ENCODE results near the gene CRISP1. TPM values are rescaled to one million over a fixed set of nuclear protein-coding genes. Genes with fewer than 3 reads are reported as not detected.

CRISP1 gene
- total and polyA plus RNA-seq, 2 of the 13 experiments (the other 11 are each of a cell fraction or from before 2014, with no cell fraction given): not detected

DNA sequence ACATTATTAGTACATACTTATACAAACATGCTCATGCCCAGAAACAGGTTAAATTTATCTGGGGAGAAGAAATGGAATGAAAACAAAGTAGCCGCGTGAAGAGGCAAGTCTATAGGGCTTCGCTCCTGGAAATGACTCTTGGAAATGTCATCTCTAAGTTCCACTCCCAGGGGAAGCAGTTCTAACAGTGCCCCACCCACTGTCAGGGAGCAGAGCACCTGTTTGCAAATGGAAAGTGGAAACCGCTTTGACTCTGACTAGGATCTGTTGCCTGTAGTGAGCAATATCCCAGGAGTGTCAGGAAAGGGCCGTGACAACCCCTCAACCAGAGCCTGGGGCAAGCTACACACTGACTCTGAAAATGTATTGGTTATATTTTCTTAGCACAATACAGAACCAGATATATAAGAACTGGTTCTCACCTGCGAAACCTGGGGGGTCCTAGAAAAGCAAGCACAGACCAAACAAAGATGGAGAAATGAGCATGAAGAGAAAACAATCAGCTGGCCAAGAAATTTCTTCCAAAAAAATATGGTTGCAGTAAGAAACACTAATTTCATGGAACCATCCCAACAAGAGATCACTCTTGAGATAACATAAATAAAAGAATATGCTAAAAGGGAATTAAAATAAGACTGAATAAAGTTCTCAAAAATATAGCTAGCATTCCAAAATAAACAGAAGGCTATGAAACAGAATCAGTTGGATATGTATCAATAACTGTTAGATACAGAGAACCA lies 47.5 kb upstream of the CRISP1 start (continued):
- TF ChIP-seq, protein P1, sequence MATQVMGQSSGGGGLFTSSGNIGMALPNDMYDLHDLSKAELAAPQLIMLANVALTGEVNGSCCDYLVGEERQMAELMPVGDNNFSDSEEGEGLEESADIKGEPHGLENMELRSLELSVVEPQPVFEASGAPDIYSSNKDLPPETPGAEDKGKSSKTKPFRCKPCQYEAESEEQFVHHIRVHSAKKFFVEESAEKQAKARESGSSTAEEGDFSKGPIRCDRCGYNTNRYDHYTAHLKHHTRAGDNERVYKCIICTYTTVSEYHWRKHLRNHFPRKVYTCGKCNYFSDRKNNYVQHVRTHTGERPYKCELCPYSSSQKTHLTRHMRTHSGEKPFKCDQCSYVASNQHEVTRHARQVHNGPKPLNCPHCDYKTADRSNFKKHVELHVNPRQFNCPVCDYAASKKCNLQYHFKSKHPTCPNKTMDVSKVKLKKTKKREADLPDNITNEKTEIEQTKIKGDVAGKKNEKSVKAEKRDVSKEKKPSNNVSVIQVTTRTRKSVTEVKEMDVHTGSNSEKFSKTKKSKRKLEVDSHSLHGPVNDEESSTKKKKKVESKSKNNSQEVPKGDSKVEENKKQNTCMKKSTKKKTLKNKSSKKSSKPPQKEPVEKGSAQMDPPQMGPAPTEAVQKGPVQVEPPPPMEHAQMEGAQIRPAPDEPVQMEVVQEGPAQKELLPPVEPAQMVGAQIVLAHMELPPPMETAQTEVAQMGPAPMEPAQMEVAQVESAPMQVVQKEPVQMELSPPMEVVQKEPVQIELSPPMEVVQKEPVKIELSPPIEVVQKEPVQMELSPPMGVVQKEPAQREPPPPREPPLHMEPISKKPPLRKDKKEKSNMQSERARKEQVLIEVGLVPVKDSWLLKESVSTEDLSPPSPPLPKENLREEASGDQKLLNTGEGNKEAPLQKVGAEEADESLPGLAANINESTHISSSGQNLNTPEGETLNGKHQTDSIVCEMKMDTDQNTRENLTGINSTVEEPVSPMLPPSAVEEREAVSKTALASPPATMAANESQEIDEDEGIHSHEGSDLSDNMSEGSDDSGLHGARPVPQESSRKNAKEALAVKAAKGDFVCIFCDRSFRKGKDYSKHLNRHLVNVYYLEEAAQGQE (IDR thresholded peaks at IDR 0.05; ENCODE audit: borderline replicate concordance in 1 of 2, low read depth in 1 of 2, low read length in 2 of 2): no peak
- TF ChIP-seq POLR2AphosphoS5 (IDR thresholded peaks at IDR 0.05; ENCODE audit: low read depth, low read length): no peak
- no peak for TF ChIP-seq ZNF234 (CRISPR knock-in tag; conservative IDR thresholded peaks at IDR 0.05)

DNA sequence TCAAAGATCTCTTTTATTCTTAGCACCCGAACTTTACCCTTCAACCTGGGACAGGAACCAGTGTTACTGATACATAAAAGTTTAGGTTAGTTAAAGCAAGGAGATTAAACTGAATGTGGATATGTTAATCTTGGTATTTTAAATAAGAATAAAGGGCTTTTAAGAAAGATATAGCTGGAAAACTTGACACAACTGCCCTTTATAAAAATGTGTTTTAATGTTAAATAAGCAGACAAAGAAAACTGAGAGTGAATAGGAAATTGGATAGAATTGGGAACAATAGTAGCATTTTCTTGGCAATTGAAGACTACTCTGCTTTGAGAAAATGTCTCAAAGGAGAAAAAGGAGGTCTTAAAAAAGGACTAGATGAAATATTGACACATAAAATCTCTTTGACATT lies 45.9 kb upstream of the CRISP1 start:
- Histone ChIP-seq H3K27me3 (ENCODE audit: control insufficient read depth in 1 of 2, insufficient read depth in 2 of 2, low read length in 2 of 2) (no peaks in the 10 kb centered on the region), H3K4me2 (ENCODE audit: low read depth, low read length) (no peak overlapping the region), H4K20me1 (ENCODE audit: insufficient read depth, low read length) (no peaks in the 10 kb centered on the region), H2AFZ (ENCODE audit: low read length) (no peak overlapping the region), H3K9me3 (ENCODE audit: low read length) (no peaks in the 10 kb centered on the region), H3K4me3 (replicated peaks in 1 of 3; ENCODE audit: insufficient read depth in 1 of 3, low read depth in 2 of 3, low read length in 3 of 3) (no peak overlapping the region), H3K9ac (ENCODE audit: insufficient read depth, low read depth, low read length) (no peak overlapping the region), H3K36me3 (replicated peaks in 1 of 2; ENCODE audit: control insufficient read depth in 1 of 2, insufficient read depth in 2 of 2, low read length in 2 of 2) (no peaks in the 10 kb centered on the region), H3K4me1 (ENCODE audit: insufficient read depth, low read length) (no peaks in the 10 kb centered on the region), H3K27ac (ENCODE audit: extremely low read length, insufficient read depth, low read length) (no peak overlapping the region), H3K79me2 (ENCODE audit: insufficient read depth, low read length) (no peaks in the 10 kb centered on the region)
- intact Hi-C loops (cut with micrococcal nuclease; ENCODE audit: unreplicated experiment) (no loop called here), in situ Hi-C loops (cut with HindIII; ENCODE audit: extremely low pct_ligation_motif_present, low pct_unique_long_range_greater_than_20kb) (no loop called here)
- TF ChIP-seq, protein P2, sequence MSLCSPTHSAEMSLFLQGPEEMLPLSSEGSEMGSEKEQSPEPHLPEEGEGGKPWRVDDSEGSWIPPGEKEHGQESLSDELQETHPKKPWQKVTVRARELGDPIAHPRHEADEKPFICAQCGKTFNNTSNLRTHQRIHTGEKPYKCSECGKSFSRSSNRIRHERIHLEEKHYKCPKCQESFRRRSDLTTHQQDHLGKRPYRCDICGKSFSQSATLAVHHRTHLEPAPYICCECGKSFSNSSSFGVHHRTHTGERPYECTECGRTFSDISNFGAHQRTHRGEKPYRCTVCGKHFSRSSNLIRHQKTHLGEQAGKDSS (CRISPR knock-in tag; IDR thresholded peaks at IDR 0.05; ENCODE audit: borderline replicate concordance, low read depth): no peak
- TF ChIP-seq ZNF484 (CRISPR knock-in tag; IDR thresholded peaks at IDR 0.05; ENCODE audit: borderline replicate concordance, low read depth): no peak
- TF ChIP-seq ZNF430 (CRISPR knock-in tag; IDR thresholded peaks at IDR 0.05): no peak
- no peak for TF ChIP-seq ZNF33B (CRISPR knock-in tag; IDR thresholded peaks at IDR 0.05)
- TF ChIP-seq GABPA (IDR thresholded peaks at IDR 0.05; ENCODE audit: low read depth, low read length): no peak
- TF ChIP-seq GABPA (CRISPR knock-in tag; IDR thresholded peaks at IDR 0.05; ENCODE audit: low read depth): no peak
- TF ChIP-seq PHF21A (CRISPR knock-in tag; IDR thresholded peaks at IDR 0.05): no peak
- TF ChIP-seq ZMAT3 (CRISPR knock-in tag; conservative IDR thresholded peaks at IDR 0.05): no peak
- TF ChIP-seq ZNF878 (CRISPR knock-in tag; IDR thresholded peaks at IDR 0.05): no peak
- 0% methylated on average over 1 of the region's 1 CpG for WGBS (ENCODE audit: low lambda C conversion rate)
- POLR2A ChIA-PET: no interaction called here
- DNase-seq (ENCODE audit: low spot score) (no peak), FAIRE-seq (no peak), ATAC-seq (no peak)
- no TSS peak for BruUV-seq (replicated peaks)
- CTCF ChIA-PET (ENCODE audit: low intra/inter-chr PET ratio, low total read pairs): no interaction called here

All from HepG2 (cell line).